ENCODE measurements around the gene SHFL.

The SHFL gene

GRCh38 chr19:10110076-10110971 is 24.2 kb downstream of the SHFL start:
- DNase-seq = no peak

GRCh38 chr19:10110972-10111317 is 24.8 kb downstream of the SHFL start:
- no peak for DNase-seq

GRCh38 chr19:10111405-10111811 is 25.3 kb downstream of the SHFL start, which contains the start of gene P2RY11:
Gene P2RY11, plus strand, starts transcription at chr19:10111693. Its CDS starts 29 bp downstream, at chr19:10111722.
- no peak for DNase-seq

GRCh38 chr19:10112037-10112761 is 26.1 kb downstream of the SHFL start:
- DNase-seq = peak; percentile 43

GRCh38 chr19:10112895-10113591 is 26.9 kb downstream of the SHFL start:
- DNase-seq = peak; percentile 77

- DNase-seq = peak; percentile 40
These were observed 27.5 kb downstream of the SHFL start for GRCh38 chr19:10113592-10113963.

- DNase-seq = peak; percentile 35
These were observed 28.0 kb downstream of the SHFL start for GRCh38 chr19:10113964-10114650.

GRCh38 chr19:10114651-10115391 is 28.7 kb downstream of the SHFL start:
- peak; percentile 41 for DNase-seq

- DNase-seq = no peak
These were observed 29.4 kb downstream of the SHFL start for GRCh38 chr19:10115392-10116084.

- no peak for DNase-seq
These were observed 30.2 kb downstream of the SHFL start for GRCh38 chr19:10116085-10116865.

GRCh38 chr19:10116866-10117616 is 30.9 kb downstream of the SHFL start:
- no peak for DNase-seq

GRCh38 chr19:10118960-10119359 is 32.8 kb downstream of the SHFL start:
- DNase-seq = no peak

- no peak for DNase-seq
These were observed 34.5 kb downstream of the SHFL start for GRCh38 chr19:10120538-10121189.

- DNase-seq = no peak
These were observed 35.9 kb downstream of the SHFL start for GRCh38 chr19:10122045-10122444.

- DNase-seq = no peak
These were observed 38.3 kb downstream of the SHFL start for GRCh38 chr19:10124429-10124828.

GRCh38 chr19:10126213-10126639 is 40.1 kb downstream of the SHFL start:
- DNase-seq = no peak

- no peak for DNase-seq
These were observed 46.8 kb downstream of the SHFL start for GRCh38 chr19:10132905-10133304.

- DNase-seq = no peak
These were observed 47.5 kb downstream of the SHFL start for GRCh38 chr19:10133596-10133995.

GRCh38 chr19:10134040-10134439 is 47.9 kb downstream of the SHFL start:
- no peak for DNase-seq

Data from stimulated activated CD4-positive, alpha-beta T cell treated with anti-CD3 and anti-CD28 coated beads, Interleukin-4, amount 100 ng/mL, for 1 hour (primary cell).